HG03196 (cell line): Measurements from ENCODE around the gene DDO.

ENCODE experiments used
- ATAC-seq: cut with Tn5 transposase; IDR thresholded peaks from one replicate; pipeline ENCODE4 v1.9.1; 2021; ENCODE audit not compliant: unreplicated experiment

Gene DDO

DNA sequence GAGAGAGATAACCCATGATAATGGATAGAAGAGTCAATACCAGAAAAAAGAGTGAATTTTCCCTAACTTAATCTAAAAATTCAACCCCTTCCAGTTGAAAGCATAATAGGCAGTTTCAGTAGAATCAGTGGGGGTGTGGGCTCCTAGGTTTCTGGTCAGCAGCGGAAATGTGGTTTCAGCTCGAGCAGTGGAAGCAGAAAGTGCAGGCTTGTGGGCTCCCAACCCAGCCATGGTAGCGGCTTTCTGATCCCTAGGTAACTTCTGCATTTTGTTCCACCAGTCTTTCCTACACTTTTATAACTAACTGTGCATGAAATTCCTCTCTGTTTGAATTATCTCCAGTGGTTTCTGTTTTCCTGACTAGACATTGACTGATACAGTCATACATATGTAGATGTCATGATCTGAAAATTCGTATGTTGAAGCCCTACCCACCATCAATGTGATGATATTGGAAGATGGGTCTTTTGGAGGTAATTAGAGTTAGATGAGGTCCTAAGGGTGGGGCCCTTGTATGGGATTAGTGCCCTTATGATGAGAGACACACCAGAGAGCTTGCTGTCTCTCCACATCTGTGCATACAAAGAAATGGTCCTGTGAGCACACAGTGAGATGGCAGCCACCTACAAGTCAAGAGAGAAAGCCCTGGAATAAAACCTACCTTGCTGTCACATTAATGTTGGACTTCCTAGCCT lies 6.5 kb upstream of the DDO start:
- ATAC-seq, result no peak

DNA sequence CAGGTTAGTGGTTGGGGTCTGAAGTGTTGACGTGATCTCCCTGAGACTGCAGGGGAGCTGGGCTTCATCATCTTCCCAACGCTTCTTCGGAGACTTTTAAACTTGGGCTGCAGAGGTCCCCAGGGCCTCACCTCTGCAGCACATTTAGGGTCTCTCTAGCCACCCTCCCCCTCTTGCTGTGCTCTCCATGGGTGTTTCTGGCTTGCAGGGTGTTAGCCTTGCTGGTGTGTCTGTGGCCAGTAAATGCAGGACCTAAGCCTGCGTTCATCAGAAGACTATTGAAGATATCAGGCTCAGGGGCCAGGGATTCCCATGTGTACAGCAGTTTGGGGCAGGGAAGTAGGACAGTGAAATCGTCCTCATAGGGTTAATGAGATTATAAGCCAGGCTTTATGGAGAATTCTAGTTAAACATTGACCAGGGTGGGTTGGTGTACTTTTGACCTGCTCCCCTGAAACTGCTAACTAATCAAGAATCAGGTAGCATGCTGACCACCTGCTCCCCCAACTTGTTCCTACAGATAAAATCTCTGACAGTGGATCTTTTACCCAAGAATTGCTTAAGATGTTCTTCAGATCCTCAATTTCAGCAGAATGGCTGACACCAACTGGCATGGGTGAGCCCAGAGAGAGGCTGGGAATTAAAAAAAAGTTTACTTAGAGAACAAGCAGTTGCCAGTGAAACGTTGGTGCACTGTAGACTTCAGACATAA lies 3.8 kb upstream of the DDO start:
- no peak for ATAC-seq

DNA sequence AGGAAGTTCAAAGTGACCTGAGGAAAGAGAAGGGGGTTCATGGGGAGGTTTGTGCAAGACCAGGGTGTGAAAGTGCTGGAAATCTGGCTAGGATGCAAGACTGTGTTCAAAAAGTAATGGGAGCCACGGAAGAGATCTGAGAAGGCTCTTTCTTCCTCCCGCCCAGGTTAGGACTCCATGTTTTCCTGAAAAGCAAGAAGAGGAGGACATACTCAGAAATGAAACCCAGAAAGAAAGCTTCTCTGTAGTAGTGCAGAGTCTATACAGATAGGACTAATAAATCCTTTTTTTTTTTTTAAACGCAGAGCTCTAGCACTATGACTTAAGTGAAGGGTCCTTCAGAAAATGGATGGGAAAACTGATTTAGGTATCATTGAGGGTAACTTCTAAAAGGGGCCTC lies 3.2 kb upstream of the DDO start:
- no peak for ATAC-seq

DNA sequence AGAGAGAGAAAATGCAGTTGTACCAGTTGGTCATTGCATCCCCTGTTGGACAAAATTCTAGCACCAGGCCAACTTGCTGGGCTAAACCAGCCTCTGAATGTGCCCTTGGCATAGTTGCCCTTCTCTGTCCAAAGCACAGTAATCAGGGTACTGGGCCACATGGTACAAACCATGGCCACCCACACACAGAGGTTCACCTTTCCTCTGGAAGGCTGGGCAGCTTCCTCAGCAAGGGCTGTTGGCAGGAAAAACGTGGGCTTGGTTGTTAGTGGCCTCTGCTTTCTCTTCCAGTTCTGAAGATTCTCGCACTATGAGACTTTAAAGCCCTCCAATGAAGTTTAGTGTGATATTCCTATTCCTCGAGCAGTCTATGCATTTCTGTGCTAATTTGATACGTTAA lies 706 bp downstream of the DDO start:
- no peak for ATAC-seq

DNA sequence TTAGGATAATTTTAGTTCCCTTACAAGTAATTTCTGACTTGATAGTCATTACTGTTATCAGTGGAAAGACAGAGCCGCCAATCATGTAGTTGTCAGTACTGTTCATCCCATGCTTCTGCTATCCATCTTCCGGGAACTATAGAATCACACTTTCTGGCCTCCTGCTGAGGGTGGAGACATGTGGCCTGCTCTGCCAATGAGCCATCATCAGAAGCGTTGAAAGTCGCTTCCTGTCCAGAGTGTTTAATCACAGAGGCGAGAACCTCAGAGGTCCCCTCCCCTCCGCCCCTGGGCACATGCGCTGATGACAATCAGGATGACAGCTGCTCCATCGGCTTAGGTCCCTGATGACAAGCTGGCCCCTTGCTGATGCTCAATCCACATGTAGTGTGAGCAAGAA lies 3.0 kb downstream of the DDO start:
- ATAC-seq, result no peak

DNA sequence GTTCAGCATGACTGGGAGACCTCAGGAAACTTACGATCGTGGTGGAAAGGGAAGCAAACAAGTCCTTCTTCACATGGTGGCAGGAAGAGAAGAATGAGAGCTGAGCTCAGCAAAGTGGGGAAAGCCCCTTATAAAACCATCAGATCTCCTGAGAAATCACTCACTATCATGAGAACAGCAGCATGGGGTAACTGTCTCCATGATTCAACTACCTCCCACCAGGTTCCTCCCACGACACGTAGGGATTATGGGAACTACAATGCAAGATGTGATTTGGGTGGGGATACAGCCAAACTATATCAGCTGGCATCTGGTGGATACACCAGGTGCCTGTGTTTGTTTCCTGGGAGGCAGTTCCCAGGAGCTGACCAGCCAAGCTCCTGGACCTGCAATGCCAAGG lies 4.9 kb downstream of the DDO start:
- no peak for ATAC-seq

DNA sequence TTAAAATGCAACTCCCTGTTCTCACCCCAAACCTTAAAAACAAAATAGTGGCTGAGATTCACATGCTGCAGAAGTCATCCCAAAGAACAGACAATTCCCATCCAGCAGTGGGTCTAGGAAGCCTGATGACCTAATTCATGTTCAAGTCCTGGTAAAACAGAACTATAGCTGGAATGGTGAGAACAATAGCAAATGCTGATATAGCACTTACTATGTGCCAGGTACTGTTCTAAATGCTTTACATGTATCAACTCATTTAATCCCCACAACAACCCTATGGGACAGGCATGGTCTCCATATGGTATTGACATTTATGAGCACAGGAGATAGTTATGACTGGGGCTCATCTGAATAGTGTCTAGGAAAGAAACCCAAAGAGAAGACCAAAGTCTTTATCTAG lies 5.6 kb downstream of the DDO start:
- no peak for ATAC-seq

DNA sequence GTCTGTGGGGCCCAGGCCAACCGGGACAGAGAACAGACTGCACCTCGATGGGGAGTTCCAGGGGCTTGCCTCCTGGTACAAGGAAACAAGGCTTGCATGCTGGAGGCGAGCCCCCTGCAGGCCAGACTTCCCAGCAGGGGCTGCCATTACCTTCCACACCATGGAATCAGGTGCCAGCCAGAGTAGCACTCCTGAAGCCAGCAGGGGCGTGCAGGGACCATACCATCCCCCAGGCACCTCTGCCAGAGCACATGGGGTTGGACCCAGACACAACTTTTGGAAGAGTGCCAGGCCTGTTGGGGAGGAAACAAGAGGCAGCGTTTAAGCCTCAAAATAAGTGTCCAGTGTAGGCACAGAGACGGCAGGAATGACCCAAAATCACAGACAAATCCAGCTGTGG lies 6.5 kb downstream of the DDO start:
- ATAC-seq, result no peak

DNA sequence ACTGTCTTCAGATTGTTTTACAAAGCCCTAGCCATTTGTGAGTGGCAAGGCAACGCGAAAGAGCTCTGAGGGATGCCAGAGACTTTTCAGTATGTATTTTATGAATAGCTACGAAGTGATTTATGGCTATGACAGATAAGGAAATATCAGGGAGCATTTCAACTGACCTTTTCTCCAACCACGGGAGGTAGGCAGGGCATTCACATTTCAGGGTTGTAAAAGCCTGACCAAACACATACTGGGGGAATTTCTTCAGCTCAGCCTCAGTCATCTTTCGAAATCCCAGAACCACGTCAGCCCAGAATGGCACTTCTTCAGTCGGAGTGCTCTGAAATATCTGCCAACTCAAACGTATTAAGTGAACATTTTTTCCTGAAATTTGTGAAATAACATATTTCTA lies 10.8 kb downstream of the DDO start:
- ATAC-seq, result no peak

DNA sequence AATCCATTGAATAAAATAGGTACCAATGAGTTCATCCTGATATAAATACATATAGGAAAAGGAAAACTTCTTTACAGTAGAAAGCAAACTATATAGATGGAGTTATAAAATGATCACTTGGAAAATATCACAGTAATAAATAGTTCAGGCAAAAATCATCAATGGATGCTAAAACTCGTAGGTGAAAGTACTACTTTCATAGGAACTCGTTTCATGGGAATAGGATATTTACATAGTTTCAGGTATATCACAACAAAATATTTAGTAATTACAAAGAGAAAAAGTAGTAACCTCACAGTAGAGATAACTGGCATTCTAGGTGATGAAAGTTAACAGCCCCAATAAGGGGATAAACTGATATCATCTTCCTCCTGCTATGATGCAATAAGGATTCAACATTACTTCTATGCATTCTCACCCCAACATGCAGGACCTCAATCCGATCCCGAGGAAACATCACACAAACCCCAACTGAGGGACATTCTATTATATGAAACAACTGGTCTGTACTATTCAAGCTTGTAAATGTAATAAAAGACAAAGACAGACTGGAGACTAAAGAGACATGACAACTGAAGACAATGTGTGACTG lies 13.7 kb downstream of the DDO start:
- no peak for ATAC-seq

DNA sequence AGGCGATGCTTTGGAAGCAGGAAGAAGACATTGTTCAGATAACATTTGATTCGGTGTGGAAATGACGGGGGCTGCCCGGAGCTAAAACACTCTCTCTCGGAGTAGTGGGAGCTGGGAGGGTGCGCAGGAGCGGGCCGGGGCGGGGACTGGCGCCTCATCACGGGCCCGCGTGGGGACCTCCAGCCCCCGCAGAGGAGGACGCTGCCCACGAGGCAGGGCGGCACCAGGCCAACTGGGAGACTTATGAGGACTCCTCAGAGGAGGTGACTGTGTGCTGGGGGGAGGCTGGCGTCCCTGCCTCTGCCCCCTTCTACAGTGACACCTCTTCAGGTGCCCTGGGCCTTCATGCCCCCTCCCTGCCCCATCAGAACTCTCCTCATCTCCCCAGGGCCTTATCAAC lies 15.2 kb downstream of the DDO start:
- ATAC-seq, result no peak

DNA sequence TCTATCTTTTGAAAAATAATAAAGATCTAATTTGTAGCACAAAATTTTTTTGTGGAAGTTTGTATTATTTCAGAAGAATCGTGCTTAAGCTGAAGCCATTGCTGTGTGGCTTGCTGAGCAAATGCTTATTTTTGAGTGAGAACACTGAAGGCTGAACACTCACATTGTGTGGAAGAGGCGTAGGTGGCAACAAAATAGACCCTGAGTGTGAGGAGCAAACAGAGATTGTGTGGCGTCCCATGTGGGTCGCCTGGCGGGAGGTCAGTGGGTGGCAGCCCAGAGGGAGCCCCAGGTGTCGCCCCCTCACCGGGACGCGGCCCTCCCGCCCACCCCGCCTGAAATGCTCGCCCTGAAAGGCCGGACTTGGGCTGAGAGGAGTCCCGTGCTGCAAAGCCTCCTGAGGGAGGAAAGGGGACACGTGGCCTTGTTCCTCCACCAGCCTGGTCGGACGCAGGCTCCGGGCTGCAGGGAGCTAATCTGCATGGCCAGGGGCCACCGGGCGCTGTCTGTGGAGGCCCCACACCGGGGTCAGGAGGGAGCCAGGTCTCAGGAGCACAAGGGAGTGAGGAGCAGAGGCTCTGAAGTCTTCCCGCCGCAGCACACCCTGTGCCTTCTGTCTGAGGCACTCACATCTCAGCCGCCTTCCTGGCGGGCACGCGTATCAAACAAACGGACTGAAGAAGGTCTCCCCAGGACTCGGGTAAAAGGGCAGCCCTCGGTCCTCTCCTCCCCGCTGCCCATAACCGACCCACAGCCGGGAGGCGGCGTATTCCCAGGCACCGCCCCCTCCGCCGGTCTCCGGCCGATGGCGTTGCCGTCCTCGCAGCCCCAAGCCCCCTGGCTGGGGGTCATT lies 15.9 kb downstream of the DDO start:
- ATAC-seq, result no peak

DNA sequence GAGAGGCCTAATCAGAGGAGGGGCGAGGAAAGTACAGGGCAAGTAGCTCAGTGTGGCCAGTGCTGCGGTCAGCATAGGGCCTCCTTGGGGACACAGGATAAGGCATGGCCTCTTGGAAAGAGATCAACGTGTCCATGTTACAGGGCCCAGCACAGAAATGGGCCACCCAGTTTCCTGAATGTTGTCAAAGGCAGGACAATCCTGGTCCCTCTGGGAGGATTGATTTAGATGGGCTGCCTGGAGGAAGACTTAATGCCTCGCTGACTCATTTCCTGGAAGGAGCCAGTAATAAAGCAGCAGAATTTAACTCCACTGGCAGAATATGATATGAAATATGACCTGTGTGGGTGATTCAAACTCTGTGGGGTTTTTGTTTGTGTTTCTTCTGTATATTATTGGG lies 16.6 kb downstream of the DDO start:
- no peak for ATAC-seq

DNA sequence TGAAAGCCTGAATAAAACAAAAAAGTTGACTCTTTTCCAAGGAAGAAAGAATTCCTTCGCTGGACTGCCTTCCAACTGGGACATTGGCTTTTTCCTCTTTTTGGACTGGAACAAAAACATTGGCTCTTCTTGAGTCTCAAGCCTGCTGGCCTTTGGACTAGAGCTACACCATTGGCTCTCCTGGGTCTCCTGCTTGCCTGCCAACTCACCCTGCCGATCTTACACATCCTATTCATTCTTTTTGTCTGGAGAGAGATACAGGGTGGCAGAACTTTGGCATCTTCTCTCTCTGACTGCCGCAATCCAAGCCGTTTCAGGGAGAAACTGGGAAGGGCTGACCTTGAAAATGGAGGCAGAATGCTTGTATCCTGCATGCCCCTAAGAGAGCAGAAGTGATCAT lies 20.2 kb downstream of the DDO start:
- no peak for ATAC-seq

DNA sequence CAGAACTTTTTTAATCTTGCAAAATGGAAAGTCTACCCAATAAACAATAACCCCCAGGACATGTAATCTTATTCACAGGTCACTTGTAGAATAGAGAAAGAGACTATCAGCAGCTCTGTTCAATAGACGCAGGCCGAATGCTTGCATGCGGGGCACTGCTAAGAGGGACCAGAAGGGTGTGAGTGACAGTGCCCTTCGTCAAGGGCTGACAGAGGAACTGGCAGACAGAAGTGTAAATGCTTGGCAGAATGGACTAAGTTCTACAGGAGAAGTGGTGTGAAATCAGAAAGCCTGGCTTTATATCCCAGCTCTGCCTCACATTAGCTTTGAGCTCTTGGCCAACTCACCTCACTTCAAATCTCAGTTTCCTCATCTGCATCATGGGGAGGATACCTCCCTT lies 21.0 kb downstream of the DDO start:
- no peak for ATAC-seq

DNA sequence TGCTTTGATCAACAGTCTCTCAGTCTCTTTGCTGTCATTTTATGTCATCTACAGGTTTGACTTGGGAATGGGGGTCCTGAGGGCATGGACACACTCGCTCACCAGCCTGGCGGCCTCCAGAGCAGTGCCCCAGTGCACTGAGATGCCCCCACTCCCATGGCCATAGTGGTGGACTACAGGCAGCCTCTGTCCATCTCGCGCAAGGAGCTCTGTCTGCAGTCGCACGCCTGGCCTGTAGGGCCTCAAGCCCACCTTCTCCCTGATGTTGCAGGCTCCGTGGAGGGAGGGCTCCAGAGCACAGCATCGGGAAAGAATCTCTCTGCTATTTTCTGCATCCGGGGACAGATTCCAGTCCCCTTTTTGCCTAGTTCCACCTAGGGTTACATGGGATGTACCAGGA lies 22.6 kb downstream of the DDO start:
- no peak for ATAC-seq

DNA sequence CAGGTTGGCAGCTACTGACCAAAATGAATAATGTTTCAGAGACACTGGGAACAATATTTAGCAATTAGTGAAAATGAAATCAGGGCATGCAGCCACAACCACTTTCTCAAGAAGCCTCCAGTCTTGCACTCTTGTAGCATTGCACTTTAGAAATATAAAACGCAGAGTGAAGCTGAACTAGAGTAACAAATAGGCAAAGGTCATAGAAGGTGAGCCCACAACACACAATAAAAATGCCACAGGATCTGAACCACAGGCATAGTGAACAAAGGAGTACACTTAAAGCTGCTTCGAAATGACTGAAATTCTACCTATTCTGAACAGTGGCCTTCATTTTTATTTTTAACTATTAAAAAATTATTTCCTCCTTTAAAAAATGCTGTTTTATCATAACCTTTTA lies 25.0 kb downstream of the DDO start:
- no peak for ATAC-seq

DNA sequence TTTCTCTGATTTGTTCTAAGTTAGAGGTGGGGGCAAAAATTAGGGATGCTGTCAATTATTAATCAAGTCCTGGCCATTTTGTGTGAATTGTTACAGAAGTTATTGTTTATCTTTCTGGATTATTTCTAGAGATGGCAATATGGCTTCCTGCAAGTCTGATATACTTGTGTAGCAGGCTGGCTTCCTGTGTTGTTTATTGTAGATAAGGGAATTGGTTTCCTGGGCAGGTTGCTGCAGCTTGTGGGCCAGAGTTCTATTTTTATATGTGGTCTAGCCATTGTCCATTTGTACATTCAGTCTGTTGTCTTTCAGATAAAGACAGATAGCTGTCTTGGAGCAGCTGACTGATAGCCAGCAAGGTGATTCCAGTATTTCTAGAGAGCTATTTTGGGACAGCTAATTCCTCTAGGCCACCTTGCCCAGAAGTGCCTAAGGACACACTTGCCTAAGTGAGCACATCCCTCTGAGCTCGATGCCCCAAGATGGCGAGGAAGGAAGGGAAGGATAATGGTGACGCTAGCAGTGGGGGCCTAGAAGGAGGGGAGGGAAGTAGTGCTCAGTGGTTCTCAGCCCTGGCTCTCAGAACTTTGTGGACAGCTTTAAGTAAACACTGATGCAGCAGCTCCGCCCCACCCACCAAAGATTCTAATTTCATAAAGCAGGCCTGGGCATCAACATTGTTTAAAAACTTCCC lies 25.5 kb downstream of the DDO start:
- no peak for ATAC-seq

DNA sequence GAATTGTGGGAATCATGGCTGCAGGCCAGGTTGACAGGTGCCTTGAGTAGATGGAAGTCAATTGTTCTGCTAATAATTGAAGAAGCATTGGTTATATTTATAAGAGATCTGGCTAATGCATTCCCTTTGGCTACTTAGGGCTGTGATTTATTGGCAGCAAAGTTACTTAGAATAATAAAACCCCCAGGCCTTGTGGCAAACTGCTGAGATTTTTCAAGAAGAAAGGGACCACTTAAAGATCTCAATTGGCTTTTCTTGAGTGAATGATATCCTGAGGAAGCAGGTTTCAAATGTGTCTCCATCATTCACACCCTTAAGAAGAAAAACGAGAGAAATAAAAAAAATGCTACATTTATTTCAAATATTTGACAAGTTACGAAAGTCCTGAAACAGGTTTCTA lies 27.4 kb downstream of the DDO start:
- ATAC-seq, result no peak

DNA sequence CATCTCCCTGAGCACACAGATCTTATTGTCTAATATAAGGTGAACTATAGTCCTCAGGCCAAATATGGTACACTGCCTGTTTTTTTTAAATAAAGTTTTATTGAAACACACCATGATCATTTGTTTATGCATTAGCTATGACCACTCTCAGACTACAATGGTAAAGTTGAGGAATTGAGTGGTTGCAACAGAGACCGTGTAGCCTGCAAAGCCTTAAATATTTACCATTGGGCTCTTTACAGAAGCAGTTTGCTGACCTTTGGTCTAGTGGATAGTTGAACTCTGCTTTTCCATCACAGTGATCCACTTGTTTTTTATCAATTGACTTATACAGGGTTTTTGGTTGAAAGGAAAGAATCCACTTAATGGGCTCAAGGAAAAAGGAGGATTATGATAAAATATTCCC lies 29.9 kb downstream of the DDO start:
- ATAC-seq, result no peak

DNA sequence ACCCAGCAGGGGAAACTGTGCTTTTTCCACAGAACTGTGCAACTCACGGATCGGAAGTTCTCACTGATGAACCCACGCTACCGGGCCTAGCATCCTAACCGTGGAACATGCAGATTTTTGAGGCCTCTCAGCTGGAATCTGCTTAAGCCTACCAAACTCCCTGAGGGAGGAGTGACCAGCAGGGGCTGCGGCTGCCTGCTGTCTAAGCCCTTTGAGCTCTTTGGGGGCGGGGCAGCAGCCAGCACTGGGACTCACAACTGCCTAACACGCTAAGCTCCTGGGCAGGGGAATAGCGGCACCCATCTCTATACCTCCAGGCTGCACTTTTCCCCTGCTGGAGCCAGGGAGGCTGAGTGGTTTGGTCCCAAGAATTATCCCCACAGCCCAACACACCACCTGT lies 36.8 kb downstream of the DDO start:
- no peak for ATAC-seq
